ENCODE data around the gene TXLNB.

DNA sequence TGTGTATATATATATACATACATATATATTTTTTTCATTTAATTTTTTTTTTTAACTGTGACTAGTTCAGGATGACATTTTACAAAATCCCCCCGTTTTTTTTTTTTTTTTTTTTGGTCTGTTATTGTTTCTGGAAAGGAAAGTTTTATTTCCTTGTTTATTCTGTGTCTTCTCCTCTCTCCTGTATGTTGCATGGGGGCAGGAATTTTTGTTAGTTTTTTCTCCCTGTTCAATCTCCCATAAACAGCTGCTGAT lies 32.4 kb upstream of the TXLNB start:
- TF ChIP-seq, protein P1, sequence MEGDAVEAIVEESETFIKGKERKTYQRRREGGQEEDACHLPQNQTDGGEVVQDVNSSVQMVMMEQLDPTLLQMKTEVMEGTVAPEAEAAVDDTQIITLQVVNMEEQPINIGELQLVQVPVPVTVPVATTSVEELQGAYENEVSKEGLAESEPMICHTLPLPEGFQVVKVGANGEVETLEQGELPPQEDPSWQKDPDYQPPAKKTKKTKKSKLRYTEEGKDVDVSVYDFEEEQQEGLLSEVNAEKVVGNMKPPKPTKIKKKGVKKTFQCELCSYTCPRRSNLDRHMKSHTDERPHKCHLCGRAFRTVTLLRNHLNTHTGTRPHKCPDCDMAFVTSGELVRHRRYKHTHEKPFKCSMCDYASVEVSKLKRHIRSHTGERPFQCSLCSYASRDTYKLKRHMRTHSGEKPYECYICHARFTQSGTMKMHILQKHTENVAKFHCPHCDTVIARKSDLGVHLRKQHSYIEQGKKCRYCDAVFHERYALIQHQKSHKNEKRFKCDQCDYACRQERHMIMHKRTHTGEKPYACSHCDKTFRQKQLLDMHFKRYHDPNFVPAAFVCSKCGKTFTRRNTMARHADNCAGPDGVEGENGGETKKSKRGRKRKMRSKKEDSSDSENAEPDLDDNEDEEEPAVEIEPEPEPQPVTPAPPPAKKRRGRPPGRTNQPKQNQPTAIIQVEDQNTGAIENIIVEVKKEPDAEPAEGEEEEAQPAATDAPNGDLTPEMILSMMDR (IDR thresholded peaks at IDR 0.05; ENCODE audit: insufficient read depth, low read length), result no peak
- no peak for TF ChIP-seq POLR2AphosphoS5 (IDR thresholded peaks at IDR 0.05; ENCODE audit: low read depth)
- TF ChIP-seq, protein P2, sequence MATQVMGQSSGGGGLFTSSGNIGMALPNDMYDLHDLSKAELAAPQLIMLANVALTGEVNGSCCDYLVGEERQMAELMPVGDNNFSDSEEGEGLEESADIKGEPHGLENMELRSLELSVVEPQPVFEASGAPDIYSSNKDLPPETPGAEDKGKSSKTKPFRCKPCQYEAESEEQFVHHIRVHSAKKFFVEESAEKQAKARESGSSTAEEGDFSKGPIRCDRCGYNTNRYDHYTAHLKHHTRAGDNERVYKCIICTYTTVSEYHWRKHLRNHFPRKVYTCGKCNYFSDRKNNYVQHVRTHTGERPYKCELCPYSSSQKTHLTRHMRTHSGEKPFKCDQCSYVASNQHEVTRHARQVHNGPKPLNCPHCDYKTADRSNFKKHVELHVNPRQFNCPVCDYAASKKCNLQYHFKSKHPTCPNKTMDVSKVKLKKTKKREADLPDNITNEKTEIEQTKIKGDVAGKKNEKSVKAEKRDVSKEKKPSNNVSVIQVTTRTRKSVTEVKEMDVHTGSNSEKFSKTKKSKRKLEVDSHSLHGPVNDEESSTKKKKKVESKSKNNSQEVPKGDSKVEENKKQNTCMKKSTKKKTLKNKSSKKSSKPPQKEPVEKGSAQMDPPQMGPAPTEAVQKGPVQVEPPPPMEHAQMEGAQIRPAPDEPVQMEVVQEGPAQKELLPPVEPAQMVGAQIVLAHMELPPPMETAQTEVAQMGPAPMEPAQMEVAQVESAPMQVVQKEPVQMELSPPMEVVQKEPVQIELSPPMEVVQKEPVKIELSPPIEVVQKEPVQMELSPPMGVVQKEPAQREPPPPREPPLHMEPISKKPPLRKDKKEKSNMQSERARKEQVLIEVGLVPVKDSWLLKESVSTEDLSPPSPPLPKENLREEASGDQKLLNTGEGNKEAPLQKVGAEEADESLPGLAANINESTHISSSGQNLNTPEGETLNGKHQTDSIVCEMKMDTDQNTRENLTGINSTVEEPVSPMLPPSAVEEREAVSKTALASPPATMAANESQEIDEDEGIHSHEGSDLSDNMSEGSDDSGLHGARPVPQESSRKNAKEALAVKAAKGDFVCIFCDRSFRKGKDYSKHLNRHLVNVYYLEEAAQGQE (IDR thresholded peaks at IDR 0.05; ENCODE audit: insufficient replicate concordance, low read depth), result no peak
